Measurements from ENCODE around the gene TM9SF1.

DNA sequence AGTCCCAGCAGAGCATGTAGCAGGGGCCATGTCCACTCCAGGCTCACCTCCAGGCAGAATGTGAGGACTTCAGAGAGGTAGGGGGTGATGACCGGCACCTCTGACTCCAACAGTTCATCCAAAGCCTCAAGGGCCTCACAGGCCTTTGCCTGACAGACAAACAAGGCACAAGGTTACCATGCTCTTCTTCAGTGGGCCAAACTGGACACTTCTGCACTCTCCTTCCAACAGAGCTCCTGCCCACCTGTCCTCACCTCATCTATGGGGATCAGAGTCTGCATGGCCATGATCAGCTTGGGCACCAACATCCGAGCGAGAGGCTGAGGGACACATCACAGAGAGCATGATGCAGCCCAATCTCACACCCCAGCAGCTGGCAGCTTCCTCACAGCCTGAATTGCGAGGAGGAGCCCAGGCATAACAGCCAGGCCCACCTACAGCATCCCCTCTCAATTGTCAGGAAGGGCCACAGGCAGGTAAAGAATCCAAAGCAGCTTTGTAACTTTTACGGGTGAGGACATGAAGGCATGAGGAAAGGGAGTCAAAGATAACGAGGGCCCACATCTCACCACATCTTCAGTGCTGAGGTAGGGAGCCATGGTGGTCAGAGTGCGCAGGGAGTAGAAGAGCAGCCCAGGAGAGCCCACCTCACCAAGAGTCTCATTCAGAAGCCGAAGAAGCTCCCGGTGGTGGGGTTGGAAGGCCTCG, 8.3 kb downstream of the TM9SF1 start:
- TF ChIP-seq, protein P1, sequence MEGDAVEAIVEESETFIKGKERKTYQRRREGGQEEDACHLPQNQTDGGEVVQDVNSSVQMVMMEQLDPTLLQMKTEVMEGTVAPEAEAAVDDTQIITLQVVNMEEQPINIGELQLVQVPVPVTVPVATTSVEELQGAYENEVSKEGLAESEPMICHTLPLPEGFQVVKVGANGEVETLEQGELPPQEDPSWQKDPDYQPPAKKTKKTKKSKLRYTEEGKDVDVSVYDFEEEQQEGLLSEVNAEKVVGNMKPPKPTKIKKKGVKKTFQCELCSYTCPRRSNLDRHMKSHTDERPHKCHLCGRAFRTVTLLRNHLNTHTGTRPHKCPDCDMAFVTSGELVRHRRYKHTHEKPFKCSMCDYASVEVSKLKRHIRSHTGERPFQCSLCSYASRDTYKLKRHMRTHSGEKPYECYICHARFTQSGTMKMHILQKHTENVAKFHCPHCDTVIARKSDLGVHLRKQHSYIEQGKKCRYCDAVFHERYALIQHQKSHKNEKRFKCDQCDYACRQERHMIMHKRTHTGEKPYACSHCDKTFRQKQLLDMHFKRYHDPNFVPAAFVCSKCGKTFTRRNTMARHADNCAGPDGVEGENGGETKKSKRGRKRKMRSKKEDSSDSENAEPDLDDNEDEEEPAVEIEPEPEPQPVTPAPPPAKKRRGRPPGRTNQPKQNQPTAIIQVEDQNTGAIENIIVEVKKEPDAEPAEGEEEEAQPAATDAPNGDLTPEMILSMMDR (IDR thresholded peaks at IDR 0.05) = no peak
- no peak for TF ChIP-seq POLR2A (IDR thresholded peaks at IDR 0.05)

All from thyroid gland (tissue), 4 donors.